Measurements from ENCODE around the gene TMCO1. TPM values are rescaled to one million over a fixed set of nuclear protein-coding genes. Genes with fewer than 3 reads are reported as not detected.
"Not testable (repeated sequence)": the region's sequence is repeated elsewhere in the genome, so short reads cannot be mapped to it uniquely, and the experiment has no call there.

TMCO1 gene
- polyA plus RNA-seq, 1 donor = 116 TPM

- H3K27ac ChIP-seq (ENCODE audit: low read length) = no peak overlapping the region
- H3K4me3 ChIP-seq (ENCODE audit: low read length) = no peak overlapping the region
- DNase-seq = no peak
- H3K4me1 ChIP-seq (ENCODE audit: control insufficient read depth, insufficient read depth, low read length) = no peaks in the 10 kb centered on the region
- H3K36me3 ChIP-seq (ENCODE audit: control insufficient read depth, insufficient read depth, low read length) = no peaks in the 10 kb centered on the region
- H3K9me3 ChIP-seq (ENCODE audit: control insufficient read depth, low read depth, low read length) = no peaks in the 10 kb centered on the region
- no peaks in the 10 kb centered on the region for H3K27me3 ChIP-seq (ENCODE audit: control insufficient read depth, insufficient read depth, low read length)
- no CpG with 5 or more reads among the region's 1 CpG for whole genome bisulfite sequencing (ENCODE audit: insufficient coverage, low lambda C conversion rate)
These were observed 19.1 kb upstream of the TMCO1 start for GRCh38 chr1:165787741-165788140.

GRCh38 chr1:165783519-165783918 lies 14.9 kb upstream of the TMCO1 start:
- H3K4me3 ChIP-seq (ENCODE audit: low read length); H3K27ac ChIP-seq (ENCODE audit: low read length); H3K4me1 ChIP-seq (ENCODE audit: control insufficient read depth, insufficient read depth, low read length); DNase-seq; H3K27me3 ChIP-seq (ENCODE audit: control insufficient read depth, insufficient read depth, low read length); H3K9me3 ChIP-seq (ENCODE audit: control insufficient read depth, low read depth, low read length); H3K36me3 ChIP-seq (ENCODE audit: control insufficient read depth, insufficient read depth, low read length): not testable (repeated sequence)
- WGBS (ENCODE audit: insufficient coverage, low lambda C conversion rate) = no CpG with 5 or more reads among the region's 11 CpGs

- not testable (repeated sequence) for H3K27me3 ChIP-seq (ENCODE audit: control insufficient read depth, insufficient read depth, low read length); H3K4me3 ChIP-seq (ENCODE audit: low read length); H3K36me3 ChIP-seq (ENCODE audit: control insufficient read depth, insufficient read depth, low read length); H3K27ac ChIP-seq (ENCODE audit: low read length); DNase-seq; H3K9me3 ChIP-seq (ENCODE audit: control insufficient read depth, low read depth, low read length); H3K4me1 ChIP-seq (ENCODE audit: control insufficient read depth, insufficient read depth, low read length)
- no CpG with 5 or more reads among the region's 3 CpGs for WGBS (ENCODE audit: insufficient coverage, low lambda C conversion rate)
These were observed 9.5 kb upstream of the TMCO1 start for GRCh38 chr1:165778197-165778596.

GRCh38 chr1:165773324-165773965 lies 4.8 kb upstream of the TMCO1 start:
- whole genome bisulfite sequencing (ENCODE audit: insufficient coverage, low lambda C conversion rate) = 96% methylated on average over 2 of the region's 9 CpGs
- no peak for DNase-seq
- H3K27ac ChIP-seq (ENCODE audit: low read length) = no peak overlapping the region
- no peaks in the 10 kb centered on the region for H3K36me3 ChIP-seq (ENCODE audit: control insufficient read depth, insufficient read depth, low read length)
- H3K4me1 ChIP-seq (ENCODE audit: control insufficient read depth, insufficient read depth, low read length) = no peaks in the 10 kb centered on the region
- H3K27me3 ChIP-seq (ENCODE audit: control insufficient read depth, insufficient read depth, low read length) = no peaks in the 10 kb centered on the region
- H3K9me3 ChIP-seq (ENCODE audit: control insufficient read depth, low read depth, low read length) = no peaks in the 10 kb centered on the region
- no peak overlapping the region for H3K4me3 ChIP-seq (ENCODE audit: low read length)

- H3K4me3 ChIP-seq (ENCODE audit: low read length) = no peak overlapping the region
- H3K27ac ChIP-seq (ENCODE audit: low read length) = no peak overlapping the region
- peaks cover under 1% of the 10 kb centered on the region for H3K36me3 ChIP-seq (ENCODE audit: control insufficient read depth, insufficient read depth, low read length)
- H3K9me3 ChIP-seq (ENCODE audit: control insufficient read depth, low read depth, low read length) = no peaks in the 10 kb centered on the region
- H3K27me3 ChIP-seq (ENCODE audit: control insufficient read depth, insufficient read depth, low read length) = no peaks in the 10 kb centered on the region
- H3K4me1 ChIP-seq (ENCODE audit: control insufficient read depth, insufficient read depth, low read length) = peaks cover 1% of the 10 kb centered on the region
- DNase-seq = no peak
- 86% methylated on average over 3 of the region's 3 CpGs for WGBS (ENCODE audit: insufficient coverage, low lambda C conversion rate)
These were observed 4.1 kb upstream of the TMCO1 start for GRCh38 chr1:165772739-165773138.

- H3K4me1 ChIP-seq (ENCODE audit: control insufficient read depth, insufficient read depth, low read length) = peaks cover 4% of the 10 kb centered on the region
- 100% methylated on average over 1 of the region's 1 CpG for WGBS (ENCODE audit: insufficient coverage, low lambda C conversion rate)
These were observed 4.4 kb downstream of the TMCO1 start for GRCh38 chr1:165764277-165764676.

GRCh38 chr1:165763442-165763841 lies 5.2 kb downstream of the TMCO1 start:
- no peaks in the 10 kb centered on the region for H3K9me3 ChIP-seq (ENCODE audit: control insufficient read depth, low read depth, low read length)
- H3K27me3 ChIP-seq (ENCODE audit: control insufficient read depth, insufficient read depth, low read length) = no peaks in the 10 kb centered on the region
- peaks cover 4% of the 10 kb centered on the region for H3K4me1 ChIP-seq (ENCODE audit: control insufficient read depth, insufficient read depth, low read length)
- H3K27ac ChIP-seq (ENCODE audit: low read length) = no peak overlapping the region
- 100% methylated on average over 1 of the region's 2 CpGs for WGBS (ENCODE audit: insufficient coverage, low lambda C conversion rate)
- no peak for DNase-seq
- peaks cover 33% of the 10 kb centered on the region for H3K36me3 ChIP-seq (ENCODE audit: control insufficient read depth, insufficient read depth, low read length)
- no peak overlapping the region for H3K4me3 ChIP-seq (ENCODE audit: low read length)

More at GRCh38 chr1:165764277-165764676, 4.4 kb downstream of the TMCO1 start:
- no peaks in the 10 kb centered on the region for H3K27me3 ChIP-seq (ENCODE audit: control insufficient read depth, insufficient read depth, low read length)
- H3K36me3 ChIP-seq (ENCODE audit: control insufficient read depth, insufficient read depth, low read length) = peaks cover 30% of the 10 kb centered on the region
- no peak overlapping the region for H3K27ac ChIP-seq (ENCODE audit: low read length)
- no peaks in the 10 kb centered on the region for H3K9me3 ChIP-seq (ENCODE audit: control insufficient read depth, low read depth, low read length)
- no peak overlapping the region for H3K4me3 ChIP-seq (ENCODE audit: low read length)
- DNase-seq = no peak

GRCh38 chr1:165762725-165763124 lies 5.9 kb downstream of the TMCO1 start:
- Histone ChIP-seq H3K27ac (ENCODE audit: low read length) (no peak overlapping the region), H3K9me3 (ENCODE audit: control insufficient read depth, low read depth, low read length) (no peaks in the 10 kb centered on the region), H3K4me3 (ENCODE audit: low read length) (no peak overlapping the region), H3K36me3 (ENCODE audit: control insufficient read depth, insufficient read depth, low read length) (peaks cover 36% of the 10 kb centered on the region), H3K27me3 (ENCODE audit: control insufficient read depth, insufficient read depth, low read length) (no peaks in the 10 kb centered on the region), H3K4me1 (ENCODE audit: control insufficient read depth, insufficient read depth, low read length) (peaks cover 3% of the 10 kb centered on the region)
- WGBS (ENCODE audit: insufficient coverage, low lambda C conversion rate) = 100% methylated on average over 1 of the region's 1 CpG
- DNase-seq = no peak

GRCh38 chr1:165759095-165759494 lies 9.6 kb downstream of the TMCO1 start:
- Histone ChIP-seq H3K27me3 (ENCODE audit: control insufficient read depth, insufficient read depth, low read length) (no peaks in the 10 kb centered on the region), H3K36me3 (ENCODE audit: control insufficient read depth, insufficient read depth, low read length) (peaks cover 18% of the 10 kb centered on the region), H3K4me3 (ENCODE audit: low read length) (no peak overlapping the region), H3K4me1 (ENCODE audit: control insufficient read depth, insufficient read depth, low read length) (no peaks in the 10 kb centered on the region), H3K27ac (ENCODE audit: low read length) (no peak overlapping the region), H3K9me3 (ENCODE audit: control insufficient read depth, low read depth, low read length) (no peaks in the 10 kb centered on the region)
- DNase-seq = no peak

- peaks cover 21% of the 10 kb centered on the region for H3K36me3 ChIP-seq (ENCODE audit: control insufficient read depth, insufficient read depth, low read length)
- peaks cover 2% of the 10 kb centered on the region for H3K9me3 ChIP-seq (ENCODE audit: control insufficient read depth, low read depth, low read length)
- no peak overlapping the region for H3K27ac ChIP-seq (ENCODE audit: low read length)
- H3K4me1 ChIP-seq (ENCODE audit: control insufficient read depth, insufficient read depth, low read length) = no peaks in the 10 kb centered on the region
- H3K4me3 ChIP-seq (ENCODE audit: low read length) = no peak overlapping the region
- no peaks in the 10 kb centered on the region for H3K27me3 ChIP-seq (ENCODE audit: control insufficient read depth, insufficient read depth, low read length)
- no peak for DNase-seq
These were observed 13.2 kb downstream of the TMCO1 start for GRCh38 chr1:165755393-165756010.

- H3K27ac ChIP-seq (ENCODE audit: low read length) = no peak overlapping the region
- no peaks in the 10 kb centered on the region for H3K27me3 ChIP-seq (ENCODE audit: control insufficient read depth, insufficient read depth, low read length)
- peaks cover 19% of the 10 kb centered on the region for H3K36me3 ChIP-seq (ENCODE audit: control insufficient read depth, insufficient read depth, low read length)
- peaks cover 2% of the 10 kb centered on the region for H3K9me3 ChIP-seq (ENCODE audit: control insufficient read depth, low read depth, low read length)
- no peak overlapping the region for H3K4me3 ChIP-seq (ENCODE audit: low read length)
- no peaks in the 10 kb centered on the region for H3K4me1 ChIP-seq (ENCODE audit: control insufficient read depth, insufficient read depth, low read length)
- DNase-seq = no peak
These were observed 14.7 kb downstream of the TMCO1 start for GRCh38 chr1:165753934-165754333.

All from large intestine (tissue), 3 donors.